HL-60 (cell line): ENCODE data around the gene ALDH1B1.

ENCODE experiments used
- DNase-seq, 2 experiments: peaks; one replicate each; pipeline ENCODE4 v3.0.0-alpha.2; 2010 to 2020; ENCODE audit warnings: low read depth in 1 of 2, low spot score in 1 of 2
- H3K27ac ChIP-seq: fragments of 250-450 bp; sonication (Bioruptor Pico); replicated peaks from 2 replicates; pipeline ENCODE4 v1.5.1; 2020; ENCODE audit warnings: mild to moderate bottlenecking, moderate library complexity
- H3K27me3 ChIP-seq: fragments of 250-450 bp; sonication (Bioruptor Pico); 2 replicates; pipeline ENCODE4 v1.5.1; 2021; ENCODE audit warnings: mild to moderate bottlenecking, moderate library complexity; ENCODE audit not compliant: insufficient read depth, poor library complexity, severe bottlenecking
- H3K4me3 ChIP-seq: replicated peaks from 2 replicates; pipeline ENCODE4 v1.5.1; 2011; ENCODE audit warnings: mild to moderate bottlenecking, control low read depth, low read length; ENCODE audit not compliant: insufficient read depth
- CTCF ChIP-seq: IDR thresholded peaks from one replicate; pipeline ENCODE4 v1.5.1; 2011; ENCODE audit warnings: low read length, control low read depth, inconsistent platforms; ENCODE audit not compliant: insufficient read depth
- GABPA ChIP-seq: IDR thresholded peaks from 2 replicates; pipeline ENCODE4 v1.6.1; 2012; ENCODE audit warnings: low read depth
- POLR2AphosphoS5 ChIP-seq: IDR thresholded peaks from 2 replicates; pipeline ENCODE4 v1.6.1; 2012; ENCODE audit warnings: low read depth
- REST ChIP-seq: IDR thresholded peaks from 2 replicates; pipeline ENCODE4 v1.6.1; 2012; ENCODE audit warnings: low read depth; ENCODE audit not compliant: insufficient replicate concordance
- SPI1 ChIP-seq: IDR thresholded peaks from 2 replicates; pipeline ENCODE4 v1.6.1; 2012; ENCODE audit warnings: low read depth, mild to moderate bottlenecking, borderline replicate concordance

The ALDH1B1 gene

GRCh38 chr9:38435521-38435920 lies 43.0 kb downstream of the ALDH1B1 start:
- Histone ChIP-seq H3K4me3 (no peak overlapping the region), H3K27ac (no peak overlapping the region), H3K27me3 (no peaks in the 10 kb centered on the region)
- DNase-seq: no peak
- no peak for TF ChIP-seq POLR2AphosphoS5
- TF ChIP-seq REST: no peak
- TF ChIP-seq SPI1: no peak
- TF ChIP-seq GABPA: no peak
- TF ChIP-seq CTCF: no peak

- H3K4me3 ChIP-seq: no peak overlapping the region
- no peak for TF ChIP-seq CTCF
- no peak for TF ChIP-seq REST
- TF ChIP-seq POLR2AphosphoS5: no peak
- TF ChIP-seq GABPA: no peak
- TF ChIP-seq SPI1: no peak
- H3K27ac ChIP-seq: no peak overlapping the region
- DNase-seq: no peak
- no peaks in the 10 kb centered on the region for H3K27me3 ChIP-seq
Measured at GRCh38 chr9:38436708-38437107, 44.2 kb downstream of the ALDH1B1 start.

- Histone ChIP-seq H3K4me3 (no peak overlapping the region), H3K27ac (no peak overlapping the region), H3K27me3 (no peaks in the 10 kb centered on the region)
- TF ChIP-seq CTCF: no peak
- no peak for TF ChIP-seq POLR2AphosphoS5
- peak; percentile 97 for TF ChIP-seq SPI1
- peak in 1 of 2 experiments; percentile 12 for DNase-seq
Measured at GRCh38 chr9:38437193-38437823, 44.8 kb downstream of the ALDH1B1 start.
